ENCODE results near the gene REC8.

REC8 gene

DNA sequence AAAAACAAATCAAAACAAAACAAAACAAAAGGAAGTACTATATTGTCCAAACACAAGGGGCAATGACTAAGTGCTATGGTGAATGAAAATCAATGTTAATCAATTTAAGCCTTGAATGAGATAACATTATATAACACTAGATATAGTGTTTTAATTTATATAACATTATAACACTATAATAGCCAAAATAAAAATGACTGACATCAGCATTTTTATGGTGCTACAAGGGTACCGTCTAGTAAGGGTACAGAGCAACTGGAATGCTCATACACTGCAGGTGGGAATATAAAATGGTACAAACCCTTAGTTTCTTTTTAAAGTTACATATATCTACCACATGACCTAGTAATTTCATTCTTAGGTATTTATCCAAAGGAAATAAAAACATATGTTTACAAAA lies 54.6 kb downstream of the REC8 start:
- Histone ChIP-seq H3K36me3 (ENCODE audit: insufficient read depth, low read length) (peaks cover 29% of the 10 kb centered on the region), H3K4me1 (ENCODE audit: insufficient read depth, low read length) (no peaks in the 10 kb centered on the region), H3K9me3 (ENCODE audit: insufficient read depth, low read depth, low read length) (no peaks in the 10 kb centered on the region)

DNA sequence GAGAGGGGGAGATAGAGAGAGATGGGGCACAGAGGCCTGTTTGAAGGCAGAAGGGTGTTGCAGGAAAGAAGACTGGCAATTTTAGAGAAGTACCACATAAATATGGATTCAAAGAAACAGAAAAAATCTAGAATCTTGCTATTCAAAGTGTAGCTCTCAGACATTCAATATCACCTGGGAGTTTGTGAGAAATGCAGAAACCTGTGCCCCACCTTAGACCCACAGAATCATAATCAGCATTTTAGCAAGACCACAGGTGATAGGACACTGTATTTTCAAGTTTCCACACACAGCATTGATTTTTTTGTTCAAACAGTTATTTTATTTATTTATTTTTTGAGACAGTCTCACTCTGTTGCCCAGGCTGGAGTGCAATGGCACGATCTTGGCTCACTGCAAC lies 57.0 kb downstream of the REC8 start:
- Histone ChIP-seq H3K36me3 (ENCODE audit: insufficient read depth, low read length) (peaks cover 29% of the 10 kb centered on the region), H3K27me3 (ENCODE audit: insufficient read depth, low read length) (no peaks in the 10 kb centered on the region), H3K27ac (ENCODE audit: low read depth, low read length) (no peak overlapping the region), H3K4me1 (ENCODE audit: insufficient read depth, low read length) (0 out of 2 replicates have a peak, but pooled peaks cover 5% of the 10 kb centered on the region), H3K4me3 (ENCODE audit: low read length) (no peak overlapping the region), H3K9me3 (ENCODE audit: insufficient read depth, low read depth, low read length) (no peaks in the 10 kb centered on the region), H3K9ac (ENCODE audit: low read depth, low read length) (no peak overlapping the region)
- WGBS: 0% methylated on average over 1 of the region's 1 CpG

More for the DNA sequence above, 54.6 kb downstream of the REC8 start:
- no peaks in the 10 kb centered on the region for H3K27me3 ChIP-seq (ENCODE audit: insufficient read depth, low read length)
- H3K27ac ChIP-seq (ENCODE audit: low read depth, low read length): no peak overlapping the region
- no peak overlapping the region for H3K9ac ChIP-seq (ENCODE audit: low read depth, low read length)
- H3K4me3 ChIP-seq (ENCODE audit: low read length): no peak overlapping the region
- no CpG with 5 or more reads among the region's 1 CpG for WGBS
